Measurements from ENCODE around the gene DCAF6. TPM values are rescaled to one million over a fixed set of nuclear protein-coding genes. Genes with fewer than 3 reads are reported as not detected.

DCAF6 gene
- total and polyA plus RNA-seq, 4 donors = 33.5 to 105 (median 71.1) TPM

GRCh38 chr1:168110896-168111545 lies 174.5 kb downstream of the DCAF6 start:
- Histone ChIP-seq H3K9me3 (ENCODE audit: control insufficient read depth in 4 of 4, low read length in 3 of 4) (no peaks in the 10 kb centered on the region), H3K27ac (ENCODE audit: low read depth in 1 of 2, low read length in 2 of 2) (no peak overlapping the region), H3K36me3 (ENCODE audit: control insufficient read depth in 4 of 4, insufficient read depth in 3 of 4, low read depth in 1 of 4, low read length in 3 of 4) (no peaks in the 10 kb centered on the region), H3K4me1 (ENCODE audit: control insufficient read depth in 4 of 4, insufficient read depth in 4 of 4, low read length in 3 of 4) (peaks cover 0 to 5% (median 0%) of the 10 kb centered on the region in 4 donors), H3K27me3 (ENCODE audit: control insufficient read depth in 4 of 4, insufficient read depth in 4 of 4, low read length in 3 of 4) (no peaks in the 10 kb centered on the region), H3K9ac (ENCODE audit: low read depth in 1 of 2, low read length in 2 of 2) (no peak overlapping the region), H3K4me3 (ENCODE audit: low read depth in 1 of 3, low read length in 3 of 3) (no peak overlapping the region)
- TF ChIP-seq JUND (IDR thresholded peaks at IDR 0.05) (no peak), HNF4G (IDR thresholded peaks at IDR 0.05) (no peak), YY1 (IDR thresholded peaks at IDR 0.05) (no peak), TAF1 (conservative IDR thresholded peaks at IDR 0.05) (no peak), SP1 (IDR thresholded peaks at IDR 0.05) (no peak), ATF3 (IDR thresholded peaks at IDR 0.05) (no peak), CTCF (IDR thresholded peaks at IDR 0.05; ENCODE audit: low read depth, low read length, missing input control) (no peak), ZBTB33 (IDR thresholded peaks at IDR 0.05) (no peak)
- WGBS = 88% methylated on average over 7 of the region's 7 CpGs
- DNase-seq (ENCODE audit: low spot score) = no peak

GRCh38 chr1:168112673-168113305 lies 176.3 kb downstream of the DCAF6 start:
- H3K9me3 ChIP-seq (ENCODE audit: control insufficient read depth in 4 of 4, low read length in 3 of 4) = no peaks in the 10 kb centered on the region
- WGBS = 98% methylated on average over 6 of the region's 6 CpGs
- H3K4me1 ChIP-seq (ENCODE audit: control insufficient read depth in 4 of 4, insufficient read depth in 4 of 4, low read length in 3 of 4) = no peaks in the 10 kb centered on the region
- H3K36me3 ChIP-seq (ENCODE audit: control insufficient read depth in 4 of 4, insufficient read depth in 3 of 4, low read depth in 1 of 4, low read length in 3 of 4) = no peaks in the 10 kb centered on the region
- no peak overlapping the region for H3K4me3 ChIP-seq (ENCODE audit: low read depth in 1 of 3, low read length in 3 of 3)
- no peak for DNase-seq (ENCODE audit: low spot score)
- no peak overlapping the region for H3K9ac ChIP-seq (ENCODE audit: low read depth in 1 of 2, low read length in 2 of 2)
- no peaks in the 10 kb centered on the region for H3K27me3 ChIP-seq (ENCODE audit: control insufficient read depth in 4 of 4, insufficient read depth in 4 of 4, low read length in 3 of 4)
- H3K27ac ChIP-seq (ENCODE audit: low read depth in 1 of 2, low read length in 2 of 2) = no peak overlapping the region
- TF ChIP-seq YY1 (IDR thresholded peaks at IDR 0.05) = no peak
- TF ChIP-seq EGR1 (IDR thresholded peaks at IDR 0.05; ENCODE audit: low read depth in 2 of 2) = no peak
- no peak for TF ChIP-seq SP1 (IDR thresholded peaks at IDR 0.05)
- TF ChIP-seq HNF4A (conservative IDR thresholded peaks at IDR 0.05) = no peak
- no peak for TF ChIP-seq FOXA1 (IDR thresholded peaks at IDR 0.05)
- no peak for TF ChIP-seq CTCF (IDR thresholded peaks at IDR 0.05; ENCODE audit: low read depth, low read length, missing input control)
- TF ChIP-seq RAD21 (IDR thresholded peaks at IDR 0.05) = no peak
- TF ChIP-seq FOXA2 (IDR thresholded peaks at IDR 0.05) = no peak
- no peak for TF ChIP-seq GABPA (IDR thresholded peaks at IDR 0.05 in 1 of 2, conservative IDR thresholded peaks at IDR 0.05 in 1 of 2)
- TF ChIP-seq HNF4G (IDR thresholded peaks at IDR 0.05) = no peak
- TF ChIP-seq MAX (IDR thresholded peaks at IDR 0.05) = no peak
- TF ChIP-seq NR2F2 (IDR thresholded peaks at IDR 0.05) = no peak
- no peak for TF ChIP-seq REST (IDR thresholded peaks at IDR 0.05)
- no peak for TF ChIP-seq ATF3 (IDR thresholded peaks at IDR 0.05)
- TF ChIP-seq JUND (IDR thresholded peaks at IDR 0.05) = no peak
- TF ChIP-seq RXRA (IDR thresholded peaks at IDR 0.05) = no peak
- no peak for TF ChIP-seq TAF1 (conservative IDR thresholded peaks at IDR 0.05)
